Measurements from ENCODE around the gene KDM2A.

- TF ChIP-seq CTCF (conservative IDR thresholded peaks at IDR 0.05; ENCODE audit: low read length) (no peak), EZH2phosphoT487 (IDR thresholded peaks at IDR 0.05; ENCODE audit: borderline replicate concordance) (no peak)
Measured at GRCh38 chr11:67245046-67245445, 126.0 kb downstream of the KDM2A start.
